GM21360 (cell line): ENCODE results near the gene GRID1.
"Not testable (repeated sequence)": the region's sequence is repeated elsewhere in the genome, so short reads cannot be mapped to it uniquely, and the experiment has no call there.

ENCODE experiments used
- ATAC-seq: cut with Tn5 transposase; IDR thresholded peaks from one replicate; pipeline ENCODE4 v1.9.1; 2021; ENCODE audit warnings: mild to moderate bottlenecking, moderate library complexity; ENCODE audit not compliant: unreplicated experiment

The GRID1 gene

DNA sequence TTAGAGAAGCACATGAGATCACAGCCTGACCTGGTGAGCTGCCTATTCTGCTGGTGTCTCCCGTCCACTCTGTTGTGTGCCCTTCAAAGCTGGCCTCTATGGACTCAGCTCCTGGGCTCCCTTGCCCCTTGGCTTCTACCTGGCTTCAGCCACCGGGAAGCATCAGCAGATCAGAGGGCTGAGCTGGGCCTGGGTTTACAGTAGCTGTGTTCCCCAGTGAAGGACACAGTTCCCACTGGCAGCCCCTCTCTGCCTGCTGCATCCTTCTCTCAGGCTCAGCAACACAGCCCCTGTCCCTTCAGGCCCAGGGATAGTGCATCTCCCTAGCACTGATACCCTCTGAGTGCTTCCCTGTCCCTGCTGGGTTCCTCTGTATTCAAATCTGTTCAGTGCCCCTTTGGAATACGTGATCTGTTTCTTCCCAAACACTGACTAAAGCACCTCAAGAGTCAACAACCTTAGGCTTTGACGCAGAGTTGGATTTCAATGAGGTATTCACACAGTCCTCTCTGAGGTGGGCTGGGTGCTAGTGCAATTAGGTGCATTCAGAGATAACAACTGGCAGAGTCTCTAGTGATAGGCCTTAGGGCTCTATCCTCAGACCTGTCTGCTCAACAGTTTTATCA, 109.8 kb downstream of the GRID1 start:
- no peak for ATAC-seq

DNA sequence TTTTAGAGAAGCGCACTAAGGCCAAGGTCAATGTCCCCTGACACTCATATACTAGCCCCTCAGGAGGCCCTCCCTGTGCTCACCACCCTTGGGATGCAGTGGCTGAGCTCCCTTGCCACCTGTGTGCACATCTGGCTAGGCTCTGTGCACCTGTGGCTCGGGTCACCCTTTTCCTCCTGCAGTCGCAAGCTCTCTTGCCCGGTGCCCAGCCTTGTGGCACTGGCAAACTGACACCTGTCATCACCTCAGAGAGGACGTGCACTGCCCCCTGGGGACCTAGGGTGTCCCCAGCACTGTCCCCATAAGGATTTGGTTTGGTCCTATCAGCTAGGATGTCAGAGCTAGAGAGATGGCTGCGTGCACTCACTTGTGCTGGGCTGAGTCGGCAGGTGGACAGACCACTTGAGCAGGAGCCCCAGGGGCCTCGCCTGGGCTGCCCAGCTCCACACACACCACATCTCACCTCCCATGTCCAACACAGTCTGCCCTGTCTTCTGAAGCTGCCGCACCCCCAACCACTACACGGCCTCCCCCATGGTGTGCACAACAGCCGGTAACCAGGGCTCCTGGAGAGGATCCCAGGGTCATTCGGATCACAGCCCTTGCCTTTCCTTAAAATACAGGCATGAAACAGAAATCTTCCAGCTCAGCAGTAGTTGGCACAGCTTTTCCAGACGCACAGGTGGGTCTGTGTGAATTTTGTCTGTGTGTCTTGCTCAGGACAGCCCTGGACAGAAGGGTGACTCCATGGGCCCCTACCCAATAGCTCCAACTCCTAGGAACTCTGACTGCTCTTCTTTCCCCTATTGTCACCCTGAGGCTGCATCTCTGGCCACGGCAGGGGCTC, 111.0 kb downstream of the GRID1 start:
- ATAC-seq: no peak

DNA sequence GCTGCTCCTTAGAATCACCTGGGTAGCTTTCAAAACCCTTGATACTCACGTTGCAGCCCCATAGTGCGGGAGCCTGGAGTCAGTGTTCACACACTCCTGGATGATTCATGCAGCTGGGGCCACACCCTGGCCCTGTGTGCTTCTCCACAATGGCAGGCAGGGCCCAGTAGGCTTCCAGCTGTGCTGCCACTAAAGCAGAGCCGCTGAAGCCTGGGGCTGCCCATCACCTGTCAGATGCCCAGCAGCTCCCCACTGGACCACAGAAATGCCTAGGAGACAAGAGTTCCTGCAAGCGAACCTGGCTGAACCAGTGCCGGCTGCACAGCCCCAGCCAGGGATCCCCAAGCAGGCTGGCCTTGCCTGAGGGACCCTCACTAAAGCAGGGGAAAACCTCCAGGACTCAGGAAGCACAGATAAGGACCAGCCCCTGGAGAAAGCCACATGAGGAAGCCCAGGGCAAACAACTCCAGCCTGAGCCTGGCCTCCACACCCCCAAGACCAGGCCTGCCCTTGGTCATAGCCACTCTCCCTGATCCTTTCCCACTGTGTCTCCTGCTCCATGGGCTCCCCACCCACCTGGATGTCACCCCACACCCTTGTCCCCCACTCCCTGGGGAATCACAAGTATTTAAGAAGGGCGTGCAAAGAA, 111.9 kb downstream of the GRID1 start:
- no peak for ATAC-seq

DNA sequence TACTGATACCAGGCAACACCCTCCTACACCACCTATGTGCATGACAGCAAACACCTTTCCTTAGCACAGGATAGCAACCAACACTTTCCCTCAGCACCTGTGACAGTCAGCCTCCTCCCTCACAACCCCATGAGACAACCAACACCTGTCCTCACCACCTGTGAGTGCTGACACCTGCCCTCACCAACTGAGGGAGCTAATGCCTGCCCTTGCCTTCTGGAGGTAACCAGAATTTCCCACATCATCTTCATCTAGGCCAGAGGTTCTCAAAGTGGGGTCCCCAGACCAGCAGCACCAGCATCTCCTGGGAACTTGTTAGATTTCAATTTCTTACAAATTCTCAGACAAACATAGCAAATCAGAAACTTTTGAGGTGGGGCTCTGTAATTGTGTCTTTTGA, 112.5 kb downstream of the GRID1 start:
- ATAC-seq: no peak

DNA sequence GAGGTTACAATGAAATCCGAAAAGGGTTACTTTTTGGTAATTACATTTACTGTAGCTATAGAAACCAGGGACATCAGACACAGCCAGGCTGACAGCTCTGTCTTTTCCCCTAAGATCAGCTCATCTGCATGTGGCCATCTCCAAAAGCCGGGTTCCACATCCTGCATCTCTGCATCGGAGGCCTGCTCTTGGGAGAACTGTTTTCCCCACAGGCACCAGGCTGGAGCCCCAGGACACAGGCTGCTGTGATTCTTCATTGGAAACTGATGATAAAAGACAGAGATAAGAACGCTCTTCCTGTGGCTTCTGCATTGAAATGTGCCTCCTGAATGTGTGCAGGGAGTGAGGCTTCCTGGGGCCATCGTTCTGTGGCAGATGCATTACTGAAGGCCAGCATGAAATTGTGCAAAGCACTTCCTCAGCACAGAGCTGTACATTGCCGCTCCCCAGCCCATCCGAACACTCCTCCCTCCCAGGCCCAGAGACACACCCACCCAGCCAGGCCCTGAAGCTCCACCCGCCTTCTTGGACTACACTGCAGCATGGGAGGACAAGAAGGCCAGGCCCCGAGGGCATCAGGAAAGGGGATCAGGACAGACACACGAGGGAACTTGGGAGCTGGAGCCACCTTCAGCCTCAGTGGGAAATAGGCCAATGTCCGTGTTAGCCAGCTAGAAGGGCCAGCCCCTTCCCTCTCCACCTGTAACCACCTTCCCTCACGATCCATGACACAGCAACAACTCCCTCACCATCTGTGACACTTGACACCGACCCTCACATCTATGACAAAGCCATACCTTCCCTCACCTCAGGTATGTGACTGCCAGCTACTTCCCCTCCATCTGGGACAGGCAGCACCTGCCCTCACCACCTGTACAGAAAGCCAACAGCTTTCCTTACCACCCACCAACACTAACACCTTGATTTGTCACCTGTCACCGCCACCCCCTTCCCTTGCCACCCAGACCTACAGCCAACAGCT, 113.2 kb downstream of the GRID1 start:
- no peak for ATAC-seq

DNA sequence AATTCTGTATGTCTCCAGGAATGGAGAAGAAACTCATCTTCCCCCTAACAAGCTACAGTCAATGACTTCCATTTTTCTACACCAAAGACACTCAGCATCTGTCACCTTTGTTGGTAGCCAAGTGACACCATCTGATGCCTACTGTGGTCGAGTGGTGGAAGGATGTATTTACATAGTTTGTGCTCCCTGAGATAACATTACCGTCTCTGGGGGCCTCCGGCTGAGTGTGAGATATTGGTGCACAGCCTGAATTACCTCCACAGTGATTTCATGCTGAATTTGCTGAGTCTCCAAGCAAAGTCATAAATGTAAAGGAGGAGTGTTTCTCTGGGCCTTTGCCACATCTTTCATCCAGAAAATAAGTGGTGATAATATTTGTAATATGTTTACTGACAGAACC, 114.0 kb downstream of the GRID1 start:
- no peak for ATAC-seq

DNA sequence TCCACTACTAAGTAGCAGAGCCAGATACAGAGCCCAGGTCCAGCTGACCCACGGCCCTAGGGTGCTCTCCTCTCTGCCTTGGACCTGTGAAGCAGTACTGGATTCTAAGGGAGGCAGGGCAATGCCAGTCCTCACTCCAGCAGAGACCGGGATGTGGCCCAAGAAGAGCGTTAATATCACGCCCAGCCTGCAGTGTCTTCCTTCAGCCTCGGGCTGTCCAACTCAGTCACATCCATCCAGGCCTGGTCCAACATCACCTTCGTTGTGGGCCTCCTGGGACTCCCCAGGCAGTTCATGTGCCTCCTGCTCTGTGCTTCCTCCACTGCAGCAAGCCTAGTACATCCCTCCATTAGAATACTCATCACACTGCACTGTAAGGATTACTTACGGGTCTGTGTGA, 114.5 kb downstream of the GRID1 start:
- ATAC-seq: no peak

DNA sequence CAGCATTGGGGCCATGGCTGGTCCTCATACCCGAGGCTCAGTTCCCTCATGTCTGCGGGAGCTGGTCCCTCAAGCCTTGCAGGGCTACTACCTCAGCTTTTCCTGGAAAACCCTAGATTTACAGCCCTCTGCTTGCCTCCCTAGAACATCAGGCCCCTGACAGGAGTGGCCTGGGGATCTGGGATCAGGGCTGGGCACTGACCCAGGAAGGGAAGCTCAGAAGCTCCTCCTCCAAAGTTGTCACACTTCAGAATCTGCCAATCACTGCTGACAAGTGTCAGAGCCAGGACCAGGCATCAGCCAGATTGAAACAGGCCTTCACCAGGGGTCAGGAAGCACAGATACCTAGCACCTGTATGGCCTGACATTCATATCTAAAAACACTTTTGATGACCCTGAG, 115.2 kb downstream of the GRID1 start:
- ATAC-seq: no peak

DNA sequence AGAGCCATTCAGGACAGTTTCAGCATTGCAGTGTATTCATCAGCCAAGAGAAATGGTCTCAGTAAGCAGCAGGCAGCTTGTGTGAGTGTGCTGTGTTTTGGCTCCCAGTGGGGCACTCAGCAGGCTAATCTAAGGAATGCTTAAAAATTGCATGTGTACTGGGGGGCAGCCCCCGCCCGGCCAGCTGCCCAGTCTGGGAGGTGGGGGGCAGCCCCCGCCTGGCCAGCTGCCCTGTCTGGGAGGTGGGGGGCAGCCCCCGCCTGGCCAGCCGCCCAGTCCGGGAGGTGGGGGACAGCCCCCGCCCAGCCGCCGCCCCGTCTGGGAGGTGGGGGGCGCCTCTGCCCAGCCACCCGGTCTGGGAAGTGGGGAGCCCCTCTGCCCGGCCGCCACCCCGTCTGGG, 116.2 kb downstream of the GRID1 start:
- ATAC-seq: no peak

DNA sequence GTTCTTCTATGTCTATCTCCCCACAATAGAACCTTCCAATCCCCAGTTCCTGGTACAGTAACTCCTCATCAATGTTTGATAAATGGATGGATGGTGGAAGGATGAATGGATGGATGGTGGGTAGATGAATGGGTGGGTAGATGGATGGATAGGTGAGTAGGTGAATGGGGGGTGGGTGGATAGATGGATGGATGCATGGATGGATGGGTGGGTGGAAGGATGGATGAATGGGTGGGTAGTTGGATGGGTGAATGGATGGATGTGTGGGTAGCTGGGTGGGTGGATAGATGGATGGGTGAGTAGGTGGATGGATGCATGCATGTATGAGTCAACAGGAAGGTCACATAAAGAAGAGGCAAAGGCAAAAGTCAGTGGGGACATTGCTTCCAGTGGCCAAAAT, 116.8 kb downstream of the GRID1 start:
- no peak for ATAC-seq

DNA sequence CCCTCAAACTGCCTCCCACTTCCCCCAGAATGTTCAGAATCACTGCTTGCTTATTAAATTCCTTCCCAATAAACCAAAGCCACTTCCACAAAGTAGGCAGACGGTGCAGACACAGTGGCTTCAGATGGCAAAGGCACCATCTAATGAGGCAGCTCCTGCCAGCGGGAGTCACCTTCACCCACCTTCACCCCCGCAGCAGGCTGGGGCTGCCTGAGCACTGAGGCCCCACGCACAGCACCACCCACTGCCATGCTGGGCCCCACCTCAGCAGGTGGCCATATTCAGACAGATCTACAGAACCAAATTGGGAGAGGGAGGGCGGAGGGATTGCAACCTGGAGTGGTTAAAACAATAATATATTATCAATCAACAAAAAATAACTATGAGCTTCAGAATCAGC, 118.5 kb downstream of the GRID1 start:
- ATAC-seq: no peak

DNA sequence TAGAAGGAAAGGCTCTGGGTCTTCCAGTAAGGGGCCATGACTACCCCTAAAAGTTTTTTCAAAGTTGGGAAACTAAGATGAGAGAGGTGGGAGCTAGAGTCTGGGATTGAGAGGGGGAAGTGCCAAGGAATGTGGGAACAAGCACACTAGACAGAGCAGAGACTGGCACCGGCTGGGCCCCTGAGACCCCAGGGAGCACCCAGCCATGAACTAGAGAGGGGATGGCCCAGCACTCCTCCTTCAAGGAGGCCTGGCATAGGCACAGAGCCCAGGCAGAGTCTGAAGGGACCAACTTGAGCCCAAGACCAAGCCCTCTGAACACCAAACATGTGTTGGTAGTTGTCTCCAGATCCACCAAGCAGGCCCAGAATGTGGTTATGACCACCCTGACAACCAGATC, 119.0 kb downstream of the GRID1 start:
- no peak for ATAC-seq

DNA sequence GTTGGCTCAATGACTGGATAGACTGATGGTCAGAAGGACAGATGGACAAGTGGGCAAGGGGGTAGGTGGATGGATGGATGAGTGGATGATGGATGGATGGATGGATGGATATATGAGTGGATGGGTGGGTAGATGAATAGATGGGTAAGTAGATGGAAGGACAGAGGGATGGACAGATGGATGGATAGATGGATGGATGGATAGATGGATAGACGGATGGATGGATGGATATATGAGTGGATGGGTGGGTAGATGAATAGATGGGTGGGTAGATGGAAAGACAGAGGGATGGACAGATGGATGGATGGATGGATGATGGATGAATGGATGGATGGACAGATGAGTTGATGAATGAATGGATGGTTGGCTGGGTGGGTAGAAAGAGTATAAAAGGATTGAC, 119.5 kb downstream of the GRID1 start:
- no peak for ATAC-seq

DNA sequence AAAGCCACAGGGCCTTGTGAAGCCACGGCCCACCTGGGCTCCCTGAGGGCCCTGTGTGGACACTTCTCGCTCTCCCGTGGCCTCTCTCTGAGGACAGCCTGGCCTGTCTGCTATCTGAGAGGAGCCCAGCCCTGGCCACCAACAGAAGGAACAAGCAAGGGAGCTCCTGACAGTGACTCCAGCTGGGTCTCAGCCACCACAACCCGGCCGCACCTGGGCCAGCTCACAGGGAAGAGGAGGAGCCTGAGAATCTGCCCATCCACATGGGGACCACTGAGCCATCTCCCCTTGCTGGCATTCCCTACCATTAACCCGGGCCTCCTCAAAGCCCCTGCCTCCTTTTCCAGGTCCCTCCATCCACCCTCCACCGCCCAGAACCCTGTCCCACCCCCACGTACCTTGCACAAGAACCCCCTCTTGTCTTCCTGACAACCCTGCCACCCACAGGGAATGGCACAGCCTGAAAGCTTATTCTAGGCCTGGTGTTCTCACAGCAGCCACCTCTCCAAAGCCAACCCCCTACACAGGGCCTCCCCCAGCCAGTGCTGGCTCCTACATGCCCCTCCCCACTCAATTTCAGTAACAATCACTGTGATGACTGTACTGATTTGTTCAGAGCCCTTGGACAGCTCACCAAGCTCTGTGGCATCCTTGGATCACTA, 120.2 kb downstream of the GRID1 start:
- no peak for ATAC-seq

DNA sequence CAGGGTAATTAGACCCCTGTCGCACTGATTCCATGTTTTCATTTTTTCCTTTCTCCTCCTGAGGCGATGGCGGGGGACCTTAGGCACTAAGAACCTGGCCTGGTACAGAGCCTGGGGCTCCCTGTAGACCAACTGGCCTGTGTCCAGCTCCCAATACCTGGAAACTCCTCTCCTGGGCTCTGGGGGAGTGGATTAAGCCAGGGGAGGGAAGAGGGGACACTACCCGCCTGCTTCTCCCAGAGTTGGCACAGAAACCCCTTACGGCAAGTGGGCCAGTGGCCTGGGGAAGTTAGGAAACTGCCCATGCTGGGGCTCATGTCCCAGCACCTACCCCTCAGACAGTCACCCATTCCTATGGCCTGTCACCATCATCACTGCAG, 121.6 kb downstream of the GRID1 start:
- ATAC-seq: no peak

DNA sequence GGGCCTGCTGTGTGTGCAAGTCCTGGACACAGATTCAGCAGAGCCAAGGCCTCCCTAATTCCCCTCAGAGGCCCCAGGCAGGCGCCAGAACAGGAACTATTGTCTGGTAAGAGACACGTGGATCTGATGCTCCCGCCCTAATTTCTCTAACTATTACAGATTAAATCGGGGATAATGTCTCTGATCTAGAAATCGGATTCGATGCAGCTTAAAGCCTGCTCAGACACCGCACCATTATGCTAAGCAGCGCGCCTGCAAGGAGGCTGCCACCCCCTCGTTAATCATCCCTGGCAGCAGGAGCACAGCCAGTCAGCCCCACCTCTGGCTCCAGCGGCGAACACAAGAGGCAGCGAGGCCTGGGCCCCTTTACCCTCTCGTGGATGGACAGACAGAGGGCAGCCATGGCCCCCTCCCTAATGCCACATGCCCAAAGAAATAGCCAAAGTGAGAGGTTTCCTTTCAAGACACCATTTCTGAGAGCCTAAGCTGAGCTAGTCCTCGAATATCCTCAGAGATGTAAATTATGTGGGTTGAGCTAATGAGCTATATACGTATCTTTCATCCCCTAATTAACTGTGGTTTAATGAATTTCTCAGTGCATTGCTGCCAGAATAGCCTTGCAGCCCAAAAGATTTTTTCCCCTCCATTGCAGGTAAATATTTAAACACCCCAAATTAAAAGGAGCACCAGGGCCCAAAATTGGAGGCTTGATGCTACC, 122.1 kb downstream of the GRID1 start:
- ATAC-seq: no peak

DNA sequence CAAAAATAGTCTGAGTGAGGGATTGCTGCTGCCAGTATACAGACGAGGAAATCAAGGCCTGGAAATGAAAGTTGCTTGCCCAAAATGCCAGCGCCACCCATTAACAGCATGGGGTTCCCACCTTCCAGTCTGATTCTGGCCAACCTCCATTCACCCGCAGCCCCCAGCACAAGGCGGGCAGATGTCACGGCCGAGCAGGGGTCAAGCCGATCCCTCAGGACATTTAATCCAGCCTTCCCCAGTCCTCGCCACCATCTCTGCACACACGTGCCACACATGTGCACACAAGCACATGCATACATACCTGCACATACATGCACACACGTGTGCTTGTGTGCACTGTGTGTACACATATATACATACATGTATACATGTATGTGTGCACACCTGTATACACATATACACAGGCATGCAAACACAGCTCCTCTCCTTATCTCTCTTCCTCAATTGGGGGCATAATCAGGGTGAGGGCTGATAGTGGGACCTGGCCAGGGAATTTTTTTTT, 122.9 kb downstream of the GRID1 start:
- ATAC-seq: no peak

DNA sequence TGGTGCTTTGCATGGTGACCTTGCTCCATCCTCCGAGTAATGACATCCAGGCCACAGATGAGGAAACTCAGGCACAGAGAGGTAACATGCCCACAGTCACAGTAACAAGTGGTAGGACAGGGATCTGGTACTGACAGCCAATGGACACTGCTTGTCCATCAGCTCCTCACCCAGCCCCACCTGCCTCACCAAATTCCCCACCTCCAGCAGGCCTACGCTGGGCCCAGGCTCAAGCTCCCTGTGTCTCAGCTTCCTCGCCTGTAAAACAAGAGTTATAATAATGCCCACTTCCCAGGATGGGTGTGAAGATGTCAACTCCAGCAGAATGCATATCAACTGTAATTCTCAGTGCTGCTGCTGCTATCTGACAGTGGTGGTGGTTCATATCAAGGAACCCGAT, 123.8 kb downstream of the GRID1 start:
- ATAC-seq: no peak

DNA sequence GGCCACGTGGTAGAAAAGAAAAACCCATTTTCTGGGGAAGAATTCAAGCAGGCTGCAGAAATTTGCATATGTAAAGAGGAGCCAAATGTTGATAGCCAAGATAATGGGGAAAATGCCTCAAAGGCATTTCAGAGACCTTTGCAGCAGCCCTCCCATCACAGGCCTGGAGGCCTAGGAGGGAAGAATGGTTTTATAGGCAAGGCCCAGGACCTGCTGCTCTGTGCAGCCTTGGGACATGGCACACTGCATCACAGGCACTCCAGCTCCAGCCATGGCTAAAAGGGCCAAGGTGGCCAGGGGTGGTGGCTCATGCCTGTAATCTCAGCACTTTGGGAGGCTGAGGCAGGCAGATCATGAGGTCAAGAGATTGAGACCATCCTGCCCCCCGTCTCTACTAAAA, 128.5 kb downstream of the GRID1 start:
- ATAC-seq: not testable (repeated sequence)
